Measurements from ENCODE around the gene RAET1G.

The RAET1G gene

DNA sequence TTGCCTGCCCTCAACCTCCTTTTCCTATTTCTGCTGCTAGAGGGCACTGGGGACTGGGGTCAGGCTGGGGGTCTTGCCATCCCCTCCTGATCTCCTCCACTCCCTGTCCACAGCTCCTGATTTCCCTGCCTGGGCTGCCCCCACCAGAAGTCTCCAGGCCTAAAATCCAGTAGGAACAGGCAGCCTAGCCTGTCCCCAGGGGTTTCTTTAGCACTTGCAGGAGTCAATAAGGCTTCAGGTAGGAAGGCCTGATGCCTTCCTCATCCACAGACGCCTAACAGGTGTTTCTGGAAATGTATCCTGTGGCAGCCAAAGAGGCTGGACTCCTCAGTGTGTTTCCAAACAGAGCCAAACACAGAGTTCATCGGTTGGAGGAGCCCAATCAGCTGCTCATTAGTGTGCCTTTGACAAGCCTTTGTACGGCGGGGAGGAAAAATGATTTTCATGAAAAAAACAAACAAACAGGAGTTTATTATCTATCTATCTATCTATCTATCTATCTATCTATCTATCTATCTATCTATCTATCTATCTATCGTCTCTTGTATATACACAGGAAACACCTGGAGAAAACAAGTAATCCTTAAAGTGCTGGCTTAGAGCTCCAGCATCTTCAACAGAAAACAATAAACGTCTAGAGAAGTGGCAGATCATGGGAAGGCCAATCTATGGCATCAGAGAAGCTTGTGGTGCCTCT lies 21.3 kb downstream of the RAET1G start:
- Histone ChIP-seq H3K4me1 (ENCODE audit: control insufficient read depth, low read depth, low read length) (no peaks in the 10 kb centered on the region), H3K56ac (ENCODE audit: low read length) (no peak overlapping the region), H2AK5ac (ENCODE audit: low read length) (no peak overlapping the region), H3K27me3 (ENCODE audit: insufficient read depth, low read length, poor library complexity) (no peaks in the 10 kb centered on the region), H3K36me3 (ENCODE audit: control insufficient read depth, insufficient read depth, low read length) (no peaks in the 10 kb centered on the region), H2BK5ac (ENCODE audit: low read length) (no peak overlapping the region), H3K27ac (ENCODE audit: low read depth, low read length) (no peak overlapping the region), H3K79me2 (ENCODE audit: control insufficient read depth, insufficient read depth, low read length) (no peaks in the 10 kb centered on the region), H3K79me1 (ENCODE audit: low read length) (no peaks in the 10 kb centered on the region), H3K18ac (ENCODE audit: low read length) (no peak overlapping the region), H3K4ac (ENCODE audit: low read depth, low read length) (no peak overlapping the region), H3K4me2 (ENCODE audit: low read length) (no peak overlapping the region), H2BK120ac (ENCODE audit: low read depth, low read length) (no peak overlapping the region), H4K5ac (ENCODE audit: low read length) (no peak overlapping the region), H3K9ac (ENCODE audit: low read length) (no peak overlapping the region), H2BK15ac (replicated peaks; ENCODE audit: low read depth) (no peak overlapping the region), H3K4me3 (ENCODE audit: low read length) (no peak overlapping the region), H4K8ac (ENCODE audit: low read depth, low read length) (no peak overlapping the region), H3K23ac (ENCODE audit: low read length) (no peak overlapping the region)
- no CpG with 5 or more reads among the region's 6 CpGs for WGBS (ENCODE audit: extremely low coverage, insufficient coverage, low lambda C conversion rate)
- DNase-seq, result no peak

DNA sequence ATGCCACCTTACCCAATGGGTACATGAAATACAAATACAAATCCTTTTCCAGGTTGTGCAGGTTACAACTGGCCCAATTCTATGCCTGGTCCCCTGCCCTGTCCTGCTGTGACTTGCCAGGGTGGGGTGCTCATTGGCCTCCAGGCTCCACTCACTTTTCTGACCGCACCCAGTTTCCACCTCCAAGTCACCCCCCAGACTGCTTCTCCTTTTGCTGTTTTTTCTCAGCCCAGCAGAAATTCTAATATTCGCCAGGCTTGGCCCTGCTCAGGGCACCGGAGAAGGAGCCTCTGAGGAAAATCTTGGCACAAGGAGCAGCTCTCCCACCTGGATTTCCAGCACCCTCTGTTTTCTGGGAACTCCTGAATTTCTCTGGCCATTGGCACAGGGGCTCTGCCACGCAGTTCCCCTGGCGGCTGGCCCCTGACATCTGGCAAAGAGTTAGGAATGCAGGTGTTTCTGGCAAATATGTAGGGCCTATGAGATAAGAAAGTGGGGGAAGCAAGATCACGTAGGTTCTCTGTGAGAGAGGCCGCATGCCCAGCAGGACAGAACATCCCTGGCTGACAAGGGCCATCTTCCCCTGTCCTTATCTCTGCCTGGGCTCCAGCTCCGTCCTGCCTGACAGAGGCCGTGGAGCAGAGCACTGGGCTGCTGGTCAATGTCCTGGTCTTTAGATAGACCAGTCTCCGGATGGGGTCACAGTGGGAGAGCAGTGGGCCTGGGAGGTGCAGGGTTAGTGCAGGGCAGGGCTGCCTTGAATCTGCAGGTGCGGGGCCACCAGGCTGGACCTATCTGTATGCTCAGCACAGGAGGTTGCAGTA lies 22.1 kb downstream of the RAET1G start:
- Histone ChIP-seq H4K5ac (ENCODE audit: low read length) (no peak overlapping the region), H3K4me3 (ENCODE audit: low read length) (no peak overlapping the region), H3K9ac (ENCODE audit: low read length) (no peak overlapping the region), H3K18ac (ENCODE audit: low read length) (no peak overlapping the region), H3K4me1 (ENCODE audit: control insufficient read depth, low read depth, low read length) (no peaks in the 10 kb centered on the region), H4K8ac (ENCODE audit: low read depth, low read length) (no peak overlapping the region), H3K4me2 (ENCODE audit: low read length) (no peak overlapping the region), H2AK5ac (ENCODE audit: low read length) (no peak overlapping the region), H3K79me1 (ENCODE audit: low read length) (no peaks in the 10 kb centered on the region), H2BK15ac (replicated peaks; ENCODE audit: low read depth) (no peak overlapping the region), H2BK120ac (ENCODE audit: low read depth, low read length) (no peak overlapping the region), H3K79me2 (ENCODE audit: control insufficient read depth, insufficient read depth, low read length) (no peaks in the 10 kb centered on the region), H3K27ac (ENCODE audit: low read depth, low read length) (no peak overlapping the region), H3K4ac (ENCODE audit: low read depth, low read length) (no peak overlapping the region), H2BK5ac (ENCODE audit: low read length) (no peak overlapping the region), H3K56ac (ENCODE audit: low read length) (no peak overlapping the region), H3K27me3 (ENCODE audit: insufficient read depth, low read length, poor library complexity) (no peaks in the 10 kb centered on the region), H3K23ac (ENCODE audit: low read length) (no peak overlapping the region), H3K36me3 (ENCODE audit: control insufficient read depth, insufficient read depth, low read length) (no peaks in the 10 kb centered on the region)
- WGBS (ENCODE audit: extremely low coverage, insufficient coverage, low lambda C conversion rate), result no CpG with 5 or more reads among the region's 11 CpGs
- DNase-seq, result no peak

DNA sequence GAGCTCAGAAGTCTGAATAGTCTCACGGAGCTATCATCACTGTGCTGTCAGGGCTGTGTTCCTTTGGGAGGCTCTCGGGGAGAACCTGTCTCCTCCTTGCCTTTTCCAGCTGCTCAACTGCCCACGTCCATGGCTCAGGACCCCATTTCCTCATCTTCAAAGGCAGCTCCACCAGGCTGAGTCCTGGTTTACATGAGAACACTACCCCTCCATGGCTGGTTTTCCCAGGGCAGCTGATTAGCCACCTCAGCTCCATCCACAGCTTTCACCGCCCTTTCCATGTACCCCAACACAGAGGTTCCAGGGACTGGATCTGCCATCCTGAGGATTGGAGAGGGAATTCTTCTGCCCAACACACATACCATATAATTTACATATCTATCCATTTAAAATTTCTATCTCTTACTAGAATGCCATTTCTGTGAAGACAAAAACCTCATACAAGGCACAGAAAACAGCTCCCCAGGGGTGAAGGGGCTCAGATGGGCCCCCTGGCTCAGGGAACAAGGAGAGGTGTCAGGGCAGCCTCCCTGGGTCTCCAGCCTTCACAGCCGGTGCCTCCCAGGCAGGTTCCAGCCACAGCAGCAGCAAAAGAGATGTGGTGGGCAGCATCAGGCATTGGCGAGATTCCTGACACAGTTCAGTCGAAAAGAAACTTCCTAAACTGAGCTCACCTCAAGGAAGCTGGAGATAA lies 22.8 kb downstream of the RAET1G start:
- H3K79me2 ChIP-seq (ENCODE audit: control insufficient read depth, insufficient read depth, low read length), result no peaks in the 10 kb centered on the region
- no peak overlapping the region for H3K27ac ChIP-seq (ENCODE audit: low read depth, low read length)
- H2BK120ac ChIP-seq (ENCODE audit: low read depth, low read length), result no peak overlapping the region
- no peak overlapping the region for H2BK5ac ChIP-seq (ENCODE audit: low read length)
- no peak overlapping the region for H4K5ac ChIP-seq (ENCODE audit: low read length)
- DNase-seq, result no peak
- no peaks in the 10 kb centered on the region for H3K79me1 ChIP-seq (ENCODE audit: low read length)
- no peaks in the 10 kb centered on the region for H3K27me3 ChIP-seq (ENCODE audit: insufficient read depth, low read length, poor library complexity)
- no peak overlapping the region for H3K18ac ChIP-seq (ENCODE audit: low read length)
- no peak overlapping the region for H4K8ac ChIP-seq (ENCODE audit: low read depth, low read length)
- H3K23ac ChIP-seq (ENCODE audit: low read length), result no peak overlapping the region
- H3K4me3 ChIP-seq (ENCODE audit: low read length), result no peak overlapping the region
- H2AK5ac ChIP-seq (ENCODE audit: low read length), result no peak overlapping the region
- no peak overlapping the region for H3K4me2 ChIP-seq (ENCODE audit: low read length)
- no peaks in the 10 kb centered on the region for H3K4me1 ChIP-seq (ENCODE audit: control insufficient read depth, low read depth, low read length)
- H3K9ac ChIP-seq (ENCODE audit: low read length), result no peak overlapping the region
- no peak overlapping the region for H2BK15ac ChIP-seq (replicated peaks; ENCODE audit: low read depth)
- WGBS (ENCODE audit: extremely low coverage, insufficient coverage, low lambda C conversion rate), result no CpG with 5 or more reads among the region's 7 CpGs
- no peaks in the 10 kb centered on the region for H3K36me3 ChIP-seq (ENCODE audit: control insufficient read depth, insufficient read depth, low read length)
- no peak overlapping the region for H3K56ac ChIP-seq (ENCODE audit: low read length)
- no peak overlapping the region for H3K4ac ChIP-seq (ENCODE audit: low read depth, low read length)

DNA sequence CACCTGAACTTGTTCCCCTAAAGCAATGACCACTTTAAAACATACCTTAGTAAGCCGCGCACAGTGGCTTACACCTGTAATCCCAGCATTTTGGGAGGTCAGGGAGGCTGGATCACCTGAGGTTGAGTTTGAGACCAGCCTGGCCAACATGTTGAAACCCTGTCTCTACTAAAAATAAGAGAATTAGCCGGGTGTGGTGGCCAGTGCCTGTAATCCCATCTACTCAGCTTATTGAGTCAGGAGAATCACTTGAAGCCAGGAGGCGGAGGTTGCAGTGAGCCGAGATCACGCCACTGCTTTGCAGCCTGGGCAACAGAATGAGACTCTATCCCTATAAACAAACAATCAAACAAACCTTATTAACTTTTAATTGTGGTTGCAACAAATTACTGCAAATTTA lies 23.4 kb downstream of the RAET1G start:
- Histone ChIP-seq H3K27ac (ENCODE audit: low read depth, low read length) (no peak overlapping the region), H3K18ac (ENCODE audit: low read length) (no peak overlapping the region), H3K4me1 (ENCODE audit: control insufficient read depth, low read depth, low read length) (no peaks in the 10 kb centered on the region), H3K27me3 (ENCODE audit: insufficient read depth, low read length, poor library complexity) (no peaks in the 10 kb centered on the region), H3K4me3 (ENCODE audit: low read length) (no peak overlapping the region), H4K5ac (ENCODE audit: low read length) (no peak overlapping the region), H3K36me3 (ENCODE audit: control insufficient read depth, insufficient read depth, low read length) (no peaks in the 10 kb centered on the region), H4K8ac (ENCODE audit: low read depth, low read length) (no peak overlapping the region), H3K4ac (ENCODE audit: low read depth, low read length) (no peak overlapping the region), H3K79me1 (ENCODE audit: low read length) (no peaks in the 10 kb centered on the region), H3K9ac (ENCODE audit: low read length) (no peak overlapping the region), H2BK120ac (ENCODE audit: low read depth, low read length) (no peak overlapping the region), H3K4me2 (ENCODE audit: low read length) (no peak overlapping the region), H3K56ac (ENCODE audit: low read length) (no peak overlapping the region), H2BK15ac (replicated peaks; ENCODE audit: low read depth) (no peak overlapping the region), H2AK5ac (ENCODE audit: low read length) (no peak overlapping the region), H2BK5ac (ENCODE audit: low read length) (no peak overlapping the region), H3K23ac (ENCODE audit: low read length) (no peak overlapping the region), H3K79me2 (ENCODE audit: control insufficient read depth, insufficient read depth, low read length) (no peaks in the 10 kb centered on the region)
- WGBS (ENCODE audit: extremely low coverage, insufficient coverage, low lambda C conversion rate), result no CpG with 5 or more reads among the region's 6 CpGs
- DNase-seq, result no peak

DNA sequence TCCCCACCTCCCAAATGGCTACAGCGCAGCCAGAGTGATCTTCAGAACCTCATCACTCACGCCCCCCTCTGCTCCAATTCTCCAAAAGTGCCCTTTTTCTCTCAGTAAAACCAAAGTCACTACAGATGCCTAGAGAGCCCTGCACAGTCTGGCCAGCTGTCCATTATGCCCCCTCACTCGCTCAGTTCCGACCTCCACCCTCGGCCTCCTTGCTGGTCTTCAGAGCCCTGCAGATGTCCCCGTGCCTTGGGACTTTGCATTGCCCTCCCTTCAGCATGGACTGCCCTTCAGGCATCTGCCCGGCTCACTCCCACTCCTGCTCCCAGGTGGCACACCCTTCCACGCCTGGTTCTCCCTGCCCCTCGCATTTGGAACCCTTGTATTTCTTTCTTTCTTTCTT lies 24.0 kb downstream of the RAET1G start:
- Histone ChIP-seq H3K23ac (ENCODE audit: low read length) (no peak overlapping the region), H3K4me1 (ENCODE audit: control insufficient read depth, low read depth, low read length) (no peaks in the 10 kb centered on the region), H3K79me2 (ENCODE audit: control insufficient read depth, insufficient read depth, low read length) (no peaks in the 10 kb centered on the region), H3K4ac (ENCODE audit: low read depth, low read length) (no peak overlapping the region), H3K27me3 (ENCODE audit: insufficient read depth, low read length, poor library complexity) (no peaks in the 10 kb centered on the region), H2BK15ac (replicated peaks; ENCODE audit: low read depth) (no peak overlapping the region), H3K56ac (ENCODE audit: low read length) (no peak overlapping the region), H2AK5ac (ENCODE audit: low read length) (no peak overlapping the region), H2BK120ac (ENCODE audit: low read depth, low read length) (no peak overlapping the region), H3K27ac (ENCODE audit: low read depth, low read length) (no peak overlapping the region), H3K18ac (ENCODE audit: low read length) (no peak overlapping the region), H3K4me3 (ENCODE audit: low read length) (no peak overlapping the region), H3K79me1 (ENCODE audit: low read length) (no peaks in the 10 kb centered on the region), H3K36me3 (ENCODE audit: control insufficient read depth, insufficient read depth, low read length) (no peaks in the 10 kb centered on the region), H4K8ac (ENCODE audit: low read depth, low read length) (no peak overlapping the region), H2BK5ac (ENCODE audit: low read length) (no peak overlapping the region), H3K9ac (ENCODE audit: low read length) (no peak overlapping the region), H4K5ac (ENCODE audit: low read length) (no peak overlapping the region), H3K4me2 (ENCODE audit: low read length) (no peak overlapping the region)
- DNase-seq, result no peak
- WGBS (ENCODE audit: extremely low coverage, insufficient coverage, low lambda C conversion rate), result no CpG with 5 or more reads among the region's 9 CpGs

Measured in mesendoderm (in vitro differentiated cells).